ENCODE data around the gene POMZP3. TPM values are rescaled to one million over a fixed set of nuclear protein-coding genes. Genes with fewer than 3 reads are reported as not detected.
A peak's percentile ranks its signal among the peaks of the same experiment; 100 is the strongest.
"Not testable (repeated sequence)": the region's sequence is repeated elsewhere in the genome, so short reads cannot be mapped to it uniquely, and the experiment has no call there.

POMZP3 gene
- polyA plus RNA-seq, 3 donors, result 1.1 to 3.9 (median 2.2) TPM

GRCh38 chr7:76598590-76599264 lies 28.4 kb downstream of the POMZP3 start:
- H3K4me3 ChIP-seq (replicated peaks in 1 of 3; ENCODE audit: low read depth in 2 of 3, low read length in 3 of 3); H2AFZ ChIP-seq (ENCODE audit: insufficient read depth, low read depth, low read length, poor library complexity, severe bottlenecking); H3K9me3 ChIP-seq (replicated peaks in 1 of 2; ENCODE audit: control insufficient read depth in 1 of 2, insufficient read depth in 1 of 2, low read length in 2 of 2); H3K4me2 ChIP-seq (replicated peaks; ENCODE audit: extremely low read depth, low read length, poor library complexity, severe bottlenecking); intact Hi-C loops (cut with micrococcal nuclease); H3K9ac ChIP-seq (ENCODE audit: insufficient read depth, low read length, poor library complexity, severe bottlenecking); DNase-seq; H3K27ac ChIP-seq (ENCODE audit: low read depth in 1 of 2, low read length in 2 of 2); H3K27me3 ChIP-seq (ENCODE audit: control insufficient read depth in 2 of 2, insufficient read depth in 2 of 2, low read length in 2 of 2); H3K4me3 Mint-ChIP-seq; H3K36me3 ChIP-seq (replicated peaks in 1 of 2; ENCODE audit: control insufficient read depth in 1 of 2, insufficient read depth in 2 of 2, low read length in 2 of 2); H3K27ac Mint-ChIP-seq; H3K27me3 Mint-ChIP-seq (ENCODE audit: low read depth in 3 of 3); H3K4me1 ChIP-seq (ENCODE audit: control insufficient read depth in 1 of 2, insufficient read depth in 2 of 2, low read length in 2 of 2); H4K20me1 ChIP-seq (ENCODE audit: insufficient read depth, low read length); H3K79me2 ChIP-seq (ENCODE audit: insufficient read depth, low read length); H3K9me3 Mint-ChIP-seq; H3K36me3 Mint-ChIP-seq; H3K4me1 Mint-ChIP-seq: not testable (repeated sequence)

- H3K9me3 ChIP-seq (replicated peaks in 1 of 2; ENCODE audit: control insufficient read depth in 1 of 2, insufficient read depth in 1 of 2, low read length in 2 of 2); H3K36me3 Mint-ChIP-seq; DNase-seq; intact Hi-C loops (cut with micrococcal nuclease); H3K9ac ChIP-seq (ENCODE audit: insufficient read depth, low read length, poor library complexity, severe bottlenecking); H3K27me3 Mint-ChIP-seq (ENCODE audit: low read depth in 3 of 3); H2AFZ ChIP-seq (ENCODE audit: insufficient read depth, low read depth, low read length, poor library complexity, severe bottlenecking); H3K36me3 ChIP-seq (replicated peaks in 1 of 2; ENCODE audit: control insufficient read depth in 1 of 2, insufficient read depth in 2 of 2, low read length in 2 of 2); H3K4me3 ChIP-seq (replicated peaks in 1 of 3; ENCODE audit: low read depth in 2 of 3, low read length in 3 of 3); H3K79me2 ChIP-seq (ENCODE audit: insufficient read depth, low read length); H3K4me1 ChIP-seq (ENCODE audit: control insufficient read depth in 1 of 2, insufficient read depth in 2 of 2, low read length in 2 of 2); H3K27ac ChIP-seq (ENCODE audit: low read depth in 1 of 2, low read length in 2 of 2); H3K4me3 Mint-ChIP-seq; H3K27me3 ChIP-seq (ENCODE audit: control insufficient read depth in 2 of 2, insufficient read depth in 2 of 2, low read length in 2 of 2); H4K20me1 ChIP-seq (ENCODE audit: insufficient read depth, low read length); H3K9me3 Mint-ChIP-seq; H3K27ac Mint-ChIP-seq; H3K4me2 ChIP-seq (replicated peaks; ENCODE audit: extremely low read depth, low read length, poor library complexity, severe bottlenecking): not testable (repeated sequence)
- WGBS (ENCODE audit: insufficient coverage), result no CpG with 5 or more reads among the region's 1 CpG
- peaks cover 15% of the 10 kb centered on the region for H3K4me1 Mint-ChIP-seq
These were observed 29.8 kb downstream of the POMZP3 start for GRCh38 chr7:76597288-76597687.

- peak overlapping the region in 1 of 2 donors; percentile 53 for H3K27ac ChIP-seq (ENCODE audit: low read depth in 1 of 2, low read length in 2 of 2)
- Mint-ChIP-seq H3K4me1 (peaks cover 38% of the 10 kb centered on the region), H3K27ac (peak overlapping the region; percentile 19 to 74 (median 57))
- H4K20me1 ChIP-seq (ENCODE audit: insufficient read depth, low read length); H3K9ac ChIP-seq (ENCODE audit: insufficient read depth, low read length, poor library complexity, severe bottlenecking); H3K36me3 ChIP-seq (replicated peaks in 1 of 2; ENCODE audit: control insufficient read depth in 1 of 2, insufficient read depth in 2 of 2, low read length in 2 of 2); H3K9me3 Mint-ChIP-seq; H3K9me3 ChIP-seq (replicated peaks in 1 of 2; ENCODE audit: control insufficient read depth in 1 of 2, insufficient read depth in 1 of 2, low read length in 2 of 2); H3K4me3 Mint-ChIP-seq; H2AFZ ChIP-seq (ENCODE audit: insufficient read depth, low read depth, low read length, poor library complexity, severe bottlenecking); H3K27me3 ChIP-seq (ENCODE audit: control insufficient read depth in 2 of 2, insufficient read depth in 2 of 2, low read length in 2 of 2); intact Hi-C loops (cut with micrococcal nuclease); H3K4me3 ChIP-seq (replicated peaks in 1 of 3; ENCODE audit: low read depth in 2 of 3, low read length in 3 of 3); H3K27me3 Mint-ChIP-seq (ENCODE audit: low read depth in 3 of 3); H3K79me2 ChIP-seq (ENCODE audit: insufficient read depth, low read length); H3K36me3 Mint-ChIP-seq; H3K4me2 ChIP-seq (replicated peaks; ENCODE audit: extremely low read depth, low read length, poor library complexity, severe bottlenecking): not testable (repeated sequence)
- no CpG with 5 or more reads among the region's 2 CpGs for WGBS (ENCODE audit: insufficient coverage)
- peaks cover 21 to 23% of the 10 kb centered on the region in 2 donors for H3K4me1 ChIP-seq (ENCODE audit: control insufficient read depth in 1 of 2, insufficient read depth in 2 of 2, low read length in 2 of 2)
- DNase-seq, result peak; percentile 44 to 74 (median 66)
These were observed 34.4 kb downstream of the POMZP3 start for GRCh38 chr7:76592694-76593093.

GRCh38 chr7:76591602-76592304 lies 35.3 kb downstream of the POMZP3 start:
- H3K27me3 Mint-ChIP-seq (ENCODE audit: low read depth in 3 of 3); H3K4me3 ChIP-seq (replicated peaks in 1 of 3; ENCODE audit: low read depth in 2 of 3, low read length in 3 of 3); H3K4me2 ChIP-seq (replicated peaks; ENCODE audit: extremely low read depth, low read length, poor library complexity, severe bottlenecking); H3K4me3 Mint-ChIP-seq; intact Hi-C loops (cut with micrococcal nuclease); H4K20me1 ChIP-seq (ENCODE audit: insufficient read depth, low read length); H3K79me2 ChIP-seq (ENCODE audit: insufficient read depth, low read length); H3K27me3 ChIP-seq (ENCODE audit: control insufficient read depth in 2 of 2, insufficient read depth in 2 of 2, low read length in 2 of 2); H3K36me3 Mint-ChIP-seq; H2AFZ ChIP-seq (ENCODE audit: insufficient read depth, low read depth, low read length, poor library complexity, severe bottlenecking); H3K9me3 Mint-ChIP-seq; H3K36me3 ChIP-seq (replicated peaks in 1 of 2; ENCODE audit: control insufficient read depth in 1 of 2, insufficient read depth in 2 of 2, low read length in 2 of 2); H3K9me3 ChIP-seq (replicated peaks in 1 of 2; ENCODE audit: control insufficient read depth in 1 of 2, insufficient read depth in 1 of 2, low read length in 2 of 2); H3K9ac ChIP-seq (ENCODE audit: insufficient read depth, low read length, poor library complexity, severe bottlenecking): not testable (repeated sequence)
- H3K4me1 Mint-ChIP-seq, result peaks cover 43% of the 10 kb centered on the region
- 75% methylated on average over 2 of the region's 2 CpGs for WGBS (ENCODE audit: insufficient coverage)
- peak overlapping the region in 3 of 7 donors; percentile 26 to 48 (median 41) for H3K27ac Mint-ChIP-seq
- DNase-seq, result peak in 1 of 3 donors; percentile 16
- H3K27ac ChIP-seq (ENCODE audit: low read depth in 1 of 2, low read length in 2 of 2), result peak overlapping the region in 1 of 2 donors; percentile 53
- H3K4me1 ChIP-seq (ENCODE audit: control insufficient read depth in 1 of 2, insufficient read depth in 2 of 2, low read length in 2 of 2), result peaks cover 23 to 29% of the 10 kb centered on the region in 2 donors
